ENCODE data around the gene FREM1.

- no peak for TF ChIP-seq CTCF (conservative IDR thresholded peaks at IDR 0.05)
- no peak for TF ChIP-seq EZH2 (IDR thresholded peaks at IDR 0.05; ENCODE audit: low read depth)
Observed at GRCh38 chr9:14935964-14936363, 25.7 kb upstream of the FREM1 start.
